ENCODE results near the gene TMEM222.

Gene TMEM222

DNA sequence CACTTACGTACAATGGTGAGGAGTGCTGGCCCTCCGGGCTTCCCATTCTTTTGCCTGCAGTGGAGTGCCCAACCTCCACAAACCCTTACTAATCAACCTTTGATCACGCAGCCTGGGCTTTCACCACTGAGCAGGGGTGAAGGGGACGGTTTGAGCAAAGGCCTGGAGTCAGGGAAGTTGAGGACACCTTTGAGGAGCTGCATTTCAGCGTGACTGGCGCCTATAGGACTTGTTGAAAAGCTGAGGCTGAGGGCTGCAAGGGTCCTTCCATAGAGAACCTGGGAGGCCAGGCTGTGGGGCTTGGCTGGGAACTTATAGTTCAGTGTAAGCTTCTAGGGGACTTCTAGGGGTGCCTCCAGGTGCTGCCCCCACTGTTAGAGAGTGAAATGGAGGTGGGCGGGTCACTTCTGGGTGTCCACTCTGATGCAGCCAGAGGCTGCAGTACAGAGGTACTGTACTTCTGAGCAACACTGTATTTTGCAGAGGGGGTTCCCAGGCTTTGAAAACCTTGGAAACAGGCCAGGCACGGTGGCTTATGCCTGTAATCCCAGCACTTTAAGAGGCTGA lies 29.7 kb downstream of the TMEM222 start:
- peaks cover 5% of the 10 kb centered on the region for H3K36me3 ChIP-seq (replicated peaks)
- in situ Hi-C loops (cut with HindIII; ENCODE audit: low pct_ligation_motif_present, low sequenced_read_pairs): no loop called here

DNA sequence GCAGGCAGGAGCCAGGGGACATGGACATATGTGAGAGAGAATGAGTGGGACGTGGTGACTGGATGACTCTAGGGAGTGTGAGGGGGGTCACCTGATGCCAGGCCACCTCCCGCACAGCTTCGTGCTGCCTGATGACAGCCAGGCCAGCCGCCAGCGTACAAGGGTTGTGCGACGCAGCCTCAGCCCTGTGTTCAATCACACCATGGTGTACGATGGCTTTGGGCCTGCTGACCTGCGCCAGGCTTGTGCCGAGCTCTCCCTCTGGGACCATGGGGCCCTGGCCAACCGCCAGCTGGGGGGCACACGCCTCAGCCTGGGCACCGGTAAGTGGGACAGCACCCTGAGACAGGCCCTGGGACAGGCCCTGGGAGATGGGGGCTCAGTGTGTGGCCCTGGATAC lies 31.2 kb downstream of the TMEM222 start:
- Histone ChIP-seq H3K27ac (no peak overlapping the region), H3K36me3 (replicated peaks) (peaks cover 17% of the 10 kb centered on the region), H3K27me3 (replicated peaks) (no peaks in the 10 kb centered on the region), H3K4me3 (ENCODE audit: low read depth, low read length) (no peak overlapping the region)
- TF ChIP-seq, protein P1, sequence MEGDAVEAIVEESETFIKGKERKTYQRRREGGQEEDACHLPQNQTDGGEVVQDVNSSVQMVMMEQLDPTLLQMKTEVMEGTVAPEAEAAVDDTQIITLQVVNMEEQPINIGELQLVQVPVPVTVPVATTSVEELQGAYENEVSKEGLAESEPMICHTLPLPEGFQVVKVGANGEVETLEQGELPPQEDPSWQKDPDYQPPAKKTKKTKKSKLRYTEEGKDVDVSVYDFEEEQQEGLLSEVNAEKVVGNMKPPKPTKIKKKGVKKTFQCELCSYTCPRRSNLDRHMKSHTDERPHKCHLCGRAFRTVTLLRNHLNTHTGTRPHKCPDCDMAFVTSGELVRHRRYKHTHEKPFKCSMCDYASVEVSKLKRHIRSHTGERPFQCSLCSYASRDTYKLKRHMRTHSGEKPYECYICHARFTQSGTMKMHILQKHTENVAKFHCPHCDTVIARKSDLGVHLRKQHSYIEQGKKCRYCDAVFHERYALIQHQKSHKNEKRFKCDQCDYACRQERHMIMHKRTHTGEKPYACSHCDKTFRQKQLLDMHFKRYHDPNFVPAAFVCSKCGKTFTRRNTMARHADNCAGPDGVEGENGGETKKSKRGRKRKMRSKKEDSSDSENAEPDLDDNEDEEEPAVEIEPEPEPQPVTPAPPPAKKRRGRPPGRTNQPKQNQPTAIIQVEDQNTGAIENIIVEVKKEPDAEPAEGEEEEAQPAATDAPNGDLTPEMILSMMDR (IDR thresholded peaks at IDR 0.05; ENCODE audit: low read depth, low read length, missing control alignments): no peak
- DNase-seq: no peak
- in situ Hi-C loops (cut with HindIII; ENCODE audit: low pct_ligation_motif_present, low sequenced_read_pairs): no loop called here

More for the DNA sequence above, 29.7 kb downstream of the TMEM222 start:
- Histone ChIP-seq H3K27me3 (replicated peaks) (no peaks in the 10 kb centered on the region), H3K27ac (no peak overlapping the region), H3K4me3 (ENCODE audit: low read depth, low read length) (no peak overlapping the region)
- DNase-seq: no peak
- TF ChIP-seq, protein P1 (IDR thresholded peaks at IDR 0.05; ENCODE audit: low read depth, low read length, missing control alignments): no peak

DNA sequence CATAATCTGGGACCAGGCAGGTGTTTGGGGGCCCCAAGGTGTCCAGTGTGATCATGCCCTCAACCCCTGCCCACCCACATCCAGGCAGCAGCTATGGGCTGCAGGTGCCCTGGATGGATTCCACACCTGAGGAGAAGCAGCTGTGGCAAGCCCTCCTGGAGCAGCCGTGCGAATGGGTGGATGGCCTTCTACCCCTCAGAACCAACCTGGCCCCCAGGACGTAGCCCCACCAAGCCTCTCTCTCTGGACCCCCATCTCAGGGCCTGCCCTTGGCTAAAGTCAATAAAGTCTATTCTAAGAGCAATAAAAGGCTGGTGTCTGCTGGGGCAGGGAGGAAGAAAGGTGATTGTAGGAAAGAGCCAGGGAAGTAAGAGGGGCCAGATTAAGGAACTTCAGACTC lies 31.7 kb downstream of the TMEM222 start:
- in situ Hi-C loops (cut with HindIII; ENCODE audit: low pct_ligation_motif_present, low sequenced_read_pairs): no loop called here
- H3K27ac ChIP-seq: no peak overlapping the region
- no peak overlapping the region for H3K4me3 ChIP-seq (ENCODE audit: low read depth, low read length)
- H3K36me3 ChIP-seq (replicated peaks): peaks cover 22% of the 10 kb centered on the region
- no peak for DNase-seq
- H3K27me3 ChIP-seq (replicated peaks): no peaks in the 10 kb centered on the region
- TF ChIP-seq, protein P1 (IDR thresholded peaks at IDR 0.05; ENCODE audit: low read depth, low read length, missing control alignments): no peak

DNA sequence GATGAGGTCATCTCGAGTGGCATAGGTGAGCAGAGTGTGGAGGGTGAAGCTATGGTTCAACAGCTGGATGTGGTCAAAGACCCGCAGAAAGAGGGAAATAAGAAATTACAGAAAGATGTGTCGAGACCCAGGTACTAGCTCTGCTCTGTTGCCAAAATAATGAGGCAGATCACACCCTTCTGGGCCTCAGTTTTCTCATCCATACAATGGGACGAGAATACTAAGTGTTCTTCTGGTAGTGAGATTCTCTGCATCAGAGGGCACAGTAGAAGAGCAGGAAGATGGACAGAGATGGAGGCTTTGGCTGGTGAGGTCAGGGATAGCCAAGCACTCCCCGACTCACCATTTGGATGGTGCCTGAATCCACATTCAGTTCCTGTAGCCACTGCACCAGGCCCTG lies 33.7 kb downstream of the TMEM222 start:
- in situ Hi-C loops (cut with HindIII; ENCODE audit: low pct_ligation_motif_present, low sequenced_read_pairs): no loop called here
- TF ChIP-seq, protein P1 (IDR thresholded peaks at IDR 0.05; ENCODE audit: low read depth, low read length, missing control alignments): no peak
- Histone ChIP-seq H3K27ac (no peak overlapping the region), H3K4me3 (ENCODE audit: low read depth, low read length) (no peak overlapping the region), H3K36me3 (replicated peaks) (peaks cover 22% of the 10 kb centered on the region), H3K27me3 (replicated peaks) (no peaks in the 10 kb centered on the region)
- no peak for DNase-seq

DNA sequence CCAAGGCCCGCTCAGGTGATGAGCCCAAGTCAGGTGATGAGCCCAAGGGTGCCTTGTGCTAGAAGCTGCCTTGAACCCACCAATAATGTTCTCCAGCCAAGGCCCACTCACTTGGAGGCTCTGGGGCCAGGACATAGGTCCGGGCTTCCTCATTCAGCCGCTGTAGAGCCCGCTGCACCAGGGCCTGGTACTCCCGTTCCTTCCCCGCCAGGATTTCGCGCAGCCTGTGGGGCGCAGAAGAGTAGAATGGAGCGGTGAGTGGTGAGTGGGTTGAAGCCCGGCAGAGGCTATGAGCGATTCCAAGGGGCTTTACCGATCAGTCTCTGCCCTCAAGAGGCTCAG lies 34.3 kb downstream of the TMEM222 start:
- Histone ChIP-seq H3K27ac (no peak overlapping the region), H3K27me3 (replicated peaks) (no peaks in the 10 kb centered on the region), H3K36me3 (replicated peaks) (peaks cover 25% of the 10 kb centered on the region), H3K4me3 (ENCODE audit: low read depth, low read length) (no peak overlapping the region)
- in situ Hi-C loops (cut with HindIII; ENCODE audit: low pct_ligation_motif_present, low sequenced_read_pairs): no loop called here
- no peak for DNase-seq
- TF ChIP-seq, protein P1 (IDR thresholded peaks at IDR 0.05; ENCODE audit: low read depth, low read length, missing control alignments): no peak

DNA sequence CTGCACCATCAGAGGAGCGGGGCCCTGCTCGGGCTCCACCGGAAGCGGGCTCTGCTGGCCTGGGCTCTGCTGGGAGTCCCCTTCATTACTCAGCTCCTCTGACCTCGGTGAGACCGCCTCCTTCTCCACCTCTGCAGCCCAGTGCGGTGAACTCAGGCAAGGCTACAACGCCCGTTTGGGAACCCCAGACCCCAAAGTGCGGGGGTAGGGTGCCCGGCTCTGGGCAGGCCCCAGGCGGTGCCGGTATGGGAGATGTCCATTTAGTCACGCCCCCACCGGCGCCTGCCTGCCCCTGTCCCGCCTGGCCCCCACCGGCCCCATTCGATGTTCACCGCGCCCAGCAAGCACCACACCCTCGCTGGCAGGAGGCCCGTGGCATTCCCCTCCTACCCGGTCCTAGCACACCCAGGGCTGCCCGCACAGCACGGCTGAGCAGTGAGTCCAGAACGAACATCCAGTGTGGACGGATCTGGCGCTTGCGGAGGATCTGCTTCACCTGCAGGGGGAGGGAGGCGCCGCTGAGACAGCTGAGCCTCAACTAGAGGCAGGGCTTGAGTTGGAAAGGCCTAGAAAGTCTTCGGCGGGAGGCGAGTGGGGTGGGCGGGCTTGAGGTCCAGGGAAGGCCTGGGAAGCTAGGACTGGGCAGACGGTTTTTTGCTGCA lies 34.8 kb downstream of the TMEM222 start:
- Histone ChIP-seq H3K36me3 (replicated peaks) (peaks cover 25% of the 10 kb centered on the region), H3K27ac (no peak overlapping the region), H3K27me3 (replicated peaks) (no peaks in the 10 kb centered on the region), H3K4me3 (ENCODE audit: low read depth, low read length) (no peak overlapping the region)
- TF ChIP-seq, protein P1 (IDR thresholded peaks at IDR 0.05; ENCODE audit: low read depth, low read length, missing control alignments): no peak
- no peak for DNase-seq
- in situ Hi-C loops (cut with HindIII; ENCODE audit: low pct_ligation_motif_present, low sequenced_read_pairs): no loop called here
